ENCODE data around the gene PHACTR1.

GRCh38 chr6:12842114-12842513 is 125.5 kb downstream of the PHACTR1 start:
- TF ChIP-seq CTCF (IDR thresholded peaks at IDR 0.05; ENCODE audit: insufficient read depth, low read length) (no peak), POLR2AphosphoS5 (IDR thresholded peaks at IDR 0.05; ENCODE audit: low read depth) (no peak), REST (IDR thresholded peaks at IDR 0.05; ENCODE audit: insufficient replicate concordance, low read depth) (no peak), SPI1 (IDR thresholded peaks at IDR 0.05; ENCODE audit: borderline replicate concordance, low read depth) (no peak)
